Mucosa of stomach (tissue), 1 donor: ENCODE data around the gene CYB5R4.
A peak's percentile ranks its signal among the peaks of the same experiment; 100 is the strongest.

Experiments
- H3K27me3 ChIP-seq: one replicate; pipeline ENCODE4 v1.7.0; 2013; ENCODE audit warnings: mild to moderate bottlenecking, low read length; ENCODE audit not compliant: control insufficient read depth, insufficient read depth
- H3K36me3 ChIP-seq: one replicate; pipeline ENCODE4 v1.7.0; 2013; ENCODE audit warnings: low read length; ENCODE audit not compliant: control insufficient read depth, insufficient read depth
- H3K4me1 ChIP-seq: one replicate; pipeline ENCODE4 v1.7.0; 2013; ENCODE audit warnings: mild to moderate bottlenecking, low read length; ENCODE audit not compliant: control insufficient read depth, insufficient read depth
- H3K4me3 ChIP-seq: one replicate; pipeline ENCODE4 v1.7.0; 2013; ENCODE audit warnings: low read length
- H3K9ac ChIP-seq: one replicate; pipeline ENCODE4 v1.7.0; 2013; ENCODE audit warnings: mild to moderate bottlenecking, low read length, moderate library complexity
- H3K9me3 ChIP-seq: one replicate; pipeline ENCODE4 v1.7.0; 2013; ENCODE audit warnings: mild to moderate bottlenecking, low read length, moderate library complexity; ENCODE audit not compliant: control insufficient read depth
- donor health status: Pancreatic carcinoma.

The CYB5R4 gene

GRCh38 chr6:83849127-83849526 is 10.4 kb upstream of the CYB5R4 start:
- peaks cover 18% of the 10 kb centered on the region for H3K27me3 ChIP-seq
- no peaks in the 10 kb centered on the region for H3K9me3 ChIP-seq
- H3K9ac ChIP-seq: no peak overlapping the region
- H3K4me1 ChIP-seq: no peaks in the 10 kb centered on the region
- no peaks in the 10 kb centered on the region for H3K36me3 ChIP-seq
- no peak overlapping the region for H3K4me3 ChIP-seq

- Histone ChIP-seq H3K4me3 (no peak overlapping the region), H3K4me1 (no peaks in the 10 kb centered on the region), H3K9ac (no peak overlapping the region), H3K9me3 (no peaks in the 10 kb centered on the region), H3K27me3 (peaks cover 23% of the 10 kb centered on the region), H3K36me3 (no peaks in the 10 kb centered on the region)
Measured at GRCh38 chr6:83849610-83850009, 9.9 kb upstream of the CYB5R4 start.

- Histone ChIP-seq H3K36me3 (no peaks in the 10 kb centered on the region), H3K4me1 (no peaks in the 10 kb centered on the region), H3K9ac (no peak overlapping the region), H3K27me3 (peaks cover 28% of the 10 kb centered on the region), H3K9me3 (no peaks in the 10 kb centered on the region), H3K4me3 (peak overlapping the region; percentile 10)
Measured at GRCh38 chr6:83852528-83853177, 6.8 kb upstream of the CYB5R4 start.

GRCh38 chr6:83853178-83854000 is 6.1 kb upstream of the CYB5R4 start, which contains the start of gene RIPPLY2:
Gene RIPPLY2 (plus strand): TSS chr6:83853360. CDS start chr6:83853417, 57 bp downstream.
- peaks cover 28% of the 10 kb centered on the region for H3K27me3 ChIP-seq
- no peaks in the 10 kb centered on the region for H3K9me3 ChIP-seq
- peak within 1 kb of the TSS; percentile 31 for H3K4me3 ChIP-seq
- no peaks in the 10 kb centered on the region for H3K4me1 ChIP-seq
- no peak within 1 kb of the TSS for H3K9ac ChIP-seq
- H3K36me3 ChIP-seq: no peaks in the 10 kb centered on the region

GRCh38 chr6:83854001-83854501 is 5.4 kb upstream of the CYB5R4 start:
- no peaks in the 10 kb centered on the region for H3K9me3 ChIP-seq
- no peak overlapping the region for H3K9ac ChIP-seq
- H3K4me3 ChIP-seq: peak overlapping the region; percentile 31
- peaks cover 2% of the 10 kb centered on the region for H3K4me1 ChIP-seq
- H3K36me3 ChIP-seq: no peaks in the 10 kb centered on the region
- H3K27me3 ChIP-seq: peaks cover 28% of the 10 kb centered on the region

GRCh38 chr6:83854766-83855165 is 4.7 kb upstream of the CYB5R4 start:
- Histone ChIP-seq H3K4me3 (no peak overlapping the region), H3K36me3 (no peaks in the 10 kb centered on the region), H3K27me3 (peaks cover 28% of the 10 kb centered on the region), H3K4me1 (peaks cover 3% of the 10 kb centered on the region), H3K9me3 (no peaks in the 10 kb centered on the region), H3K9ac (no peak overlapping the region)

GRCh38 chr6:83860359-83860755 is 868 bp downstream of the CYB5R4 start:
- Histone ChIP-seq H3K9me3 (no peaks in the 10 kb centered on the region), H3K4me1 (peaks cover 3% of the 10 kb centered on the region), H3K36me3 (no peaks in the 10 kb centered on the region), H3K27me3 (no peaks in the 10 kb centered on the region), H3K4me3 (peak overlapping the region; percentile 57), H3K9ac (peak overlapping the region; percentile 81)

- H3K9me3 ChIP-seq: no peaks in the 10 kb centered on the region
- no peaks in the 10 kb centered on the region for H3K27me3 ChIP-seq
- no peaks in the 10 kb centered on the region for H3K36me3 ChIP-seq
- peak overlapping the region; percentile 81 for H3K9ac ChIP-seq
- no peak overlapping the region for H3K4me3 ChIP-seq
- H3K4me1 ChIP-seq: peaks cover 3% of the 10 kb centered on the region
Measured at GRCh38 chr6:83860782-83861495, 1.4 kb downstream of the CYB5R4 start.

GRCh38 chr6:83862776-83863471 is 3.4 kb downstream of the CYB5R4 start:
- peaks cover 3% of the 10 kb centered on the region for H3K4me1 ChIP-seq
- no peaks in the 10 kb centered on the region for H3K36me3 ChIP-seq
- H3K9me3 ChIP-seq: no peaks in the 10 kb centered on the region
- no peak overlapping the region for H3K4me3 ChIP-seq
- no peaks in the 10 kb centered on the region for H3K27me3 ChIP-seq
- no peak overlapping the region for H3K9ac ChIP-seq

- Histone ChIP-seq H3K4me1 (no peaks in the 10 kb centered on the region), H3K9ac (no peak overlapping the region), H3K9me3 (no peaks in the 10 kb centered on the region), H3K4me3 (no peak overlapping the region), H3K36me3 (no peaks in the 10 kb centered on the region), H3K27me3 (no peaks in the 10 kb centered on the region)
Measured at GRCh38 chr6:83867043-83867442, 7.6 kb downstream of the CYB5R4 start.

- Histone ChIP-seq H3K4me1 (no peaks in the 10 kb centered on the region), H3K36me3 (no peaks in the 10 kb centered on the region), H3K9me3 (no peaks in the 10 kb centered on the region), H3K27me3 (no peaks in the 10 kb centered on the region), H3K9ac (no peak overlapping the region), H3K4me3 (no peak overlapping the region)
Measured at GRCh38 chr6:83867527-83868161, 8.2 kb downstream of the CYB5R4 start.
